ENCODE results near the gene ZNF213. TPM values are rescaled to one million over a fixed set of nuclear protein-coding genes. Genes with fewer than 3 reads are reported as not detected.

ZNF213 gene
- total RNA-seq, 1 donor from 2014 or later: 10.8 TPM

DNA sequence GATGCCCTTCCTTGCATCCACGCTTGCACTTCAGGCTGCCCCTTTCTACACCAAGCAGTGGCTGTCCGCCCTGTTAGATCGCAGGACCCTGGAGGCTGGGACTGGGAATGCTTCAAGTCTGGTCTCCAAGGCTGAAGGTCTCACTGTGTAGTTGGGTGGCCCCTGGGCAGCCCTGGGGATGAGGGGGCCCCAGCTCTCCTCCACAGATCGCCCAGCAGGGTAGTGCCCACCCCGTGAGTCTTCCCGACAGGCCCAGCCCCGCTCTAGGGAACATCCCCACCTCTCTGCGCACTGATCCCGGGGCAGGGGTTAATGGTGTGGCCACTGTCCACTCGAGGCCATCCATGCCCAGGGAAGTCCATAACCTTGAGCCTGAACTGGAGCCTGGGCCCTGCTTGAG lies 10.3 kb downstream of the ZNF213 start:
- H3K27me3 Mint-ChIP-seq (ENCODE audit: low read depth): no peaks in the 10 kb centered on the region
- H3K9me3 Mint-ChIP-seq (ENCODE audit: low read depth): no peaks in the 10 kb centered on the region
- DNase-seq (ENCODE audit: low spot score): no peak
- peaks cover 9% of the 10 kb centered on the region for H3K4me1 Mint-ChIP-seq (ENCODE audit: low read depth)
- TF ChIP-seq CTCF (IDR thresholded peaks at IDR 0.05): no peak
- peaks cover 9% of the 10 kb centered on the region for H3K36me3 Mint-ChIP-seq (ENCODE audit: low read depth)
- H3K4me3 Mint-ChIP-seq (ENCODE audit: unreplicated experiment): no peak overlapping the region
- H3K27ac Mint-ChIP-seq (ENCODE audit: unreplicated experiment): no peak overlapping the region

- Mint-ChIP-seq H3K4me3 (ENCODE audit: unreplicated experiment) (no peak overlapping the region), H3K27me3 (ENCODE audit: low read depth) (no peaks in the 10 kb centered on the region), H3K4me1 (ENCODE audit: low read depth) (peaks cover 10% of the 10 kb centered on the region), H3K36me3 (ENCODE audit: low read depth) (peaks cover 9% of the 10 kb centered on the region), H3K27ac (ENCODE audit: unreplicated experiment) (no peak overlapping the region), H3K9me3 (ENCODE audit: low read depth) (no peaks in the 10 kb centered on the region)
- no peak for DNase-seq (ENCODE audit: low spot score)
- no peak for TF ChIP-seq CTCF (IDR thresholded peaks at IDR 0.05)
Measured at GRCh38 chr16:3145660-3146059, 10.8 kb downstream of the ZNF213 start.

DNA sequence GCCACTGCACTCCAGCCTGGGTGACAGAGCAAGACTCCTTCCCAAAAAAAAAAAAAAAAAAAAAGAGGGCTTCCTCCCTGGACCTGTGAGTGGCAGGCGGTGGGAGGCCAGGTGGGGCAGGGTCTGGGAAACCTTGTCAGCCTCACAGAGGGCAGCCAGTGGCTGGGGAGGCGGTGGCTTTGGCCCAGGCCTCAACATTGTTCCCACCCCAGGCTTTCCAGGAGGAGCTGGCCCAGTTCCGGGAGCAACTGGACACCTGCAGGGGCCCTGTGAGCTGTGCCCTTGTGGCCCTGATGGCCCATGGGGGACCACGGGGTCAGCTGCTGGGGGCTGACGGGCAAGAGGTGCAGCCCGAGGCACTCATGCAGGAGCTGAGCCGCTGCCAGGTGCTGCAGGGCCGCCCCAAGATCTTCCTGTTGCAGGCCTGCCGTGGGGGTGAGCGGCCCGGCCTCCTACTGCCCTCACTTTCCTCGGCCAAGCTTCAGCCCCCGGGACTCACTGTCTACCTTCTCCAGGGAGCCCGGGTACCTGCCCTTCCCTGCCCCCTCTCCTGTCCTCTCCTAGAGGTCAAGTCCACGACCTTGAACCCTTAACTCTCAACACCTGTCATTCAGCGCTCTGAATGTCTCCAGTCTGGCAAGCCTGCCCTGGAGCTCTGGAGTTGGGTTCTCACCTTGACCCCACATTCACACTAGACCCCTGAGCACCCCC lies 12.4 kb downstream of the ZNF213 start:
- Mint-ChIP-seq H3K4me3 (ENCODE audit: unreplicated experiment) (no peak overlapping the region), H3K36me3 (ENCODE audit: low read depth) (peaks cover 4% of the 10 kb centered on the region), H3K27ac (ENCODE audit: unreplicated experiment) (no peak overlapping the region), H3K27me3 (ENCODE audit: low read depth) (no peaks in the 10 kb centered on the region), H3K9me3 (ENCODE audit: low read depth) (no peaks in the 10 kb centered on the region), H3K4me1 (ENCODE audit: low read depth) (peaks cover 19% of the 10 kb centered on the region)
- DNase-seq (ENCODE audit: low spot score): no peak
- no peak for TF ChIP-seq CTCF (IDR thresholded peaks at IDR 0.05)

GRCh38 chr16:3147757-3148104 lies 12.9 kb downstream of the ZNF213 start:
- Mint-ChIP-seq H3K27ac (ENCODE audit: unreplicated experiment) (no peak overlapping the region), H3K4me1 (ENCODE audit: low read depth) (peaks cover 24% of the 10 kb centered on the region), H3K36me3 (ENCODE audit: low read depth) (no peaks in the 10 kb centered on the region), H3K9me3 (ENCODE audit: low read depth) (no peaks in the 10 kb centered on the region), H3K27me3 (ENCODE audit: low read depth) (no peaks in the 10 kb centered on the region), H3K4me3 (ENCODE audit: unreplicated experiment) (no peak overlapping the region)
- no peak for DNase-seq (ENCODE audit: low spot score)
- no peak for TF ChIP-seq CTCF (IDR thresholded peaks at IDR 0.05)

DNA sequence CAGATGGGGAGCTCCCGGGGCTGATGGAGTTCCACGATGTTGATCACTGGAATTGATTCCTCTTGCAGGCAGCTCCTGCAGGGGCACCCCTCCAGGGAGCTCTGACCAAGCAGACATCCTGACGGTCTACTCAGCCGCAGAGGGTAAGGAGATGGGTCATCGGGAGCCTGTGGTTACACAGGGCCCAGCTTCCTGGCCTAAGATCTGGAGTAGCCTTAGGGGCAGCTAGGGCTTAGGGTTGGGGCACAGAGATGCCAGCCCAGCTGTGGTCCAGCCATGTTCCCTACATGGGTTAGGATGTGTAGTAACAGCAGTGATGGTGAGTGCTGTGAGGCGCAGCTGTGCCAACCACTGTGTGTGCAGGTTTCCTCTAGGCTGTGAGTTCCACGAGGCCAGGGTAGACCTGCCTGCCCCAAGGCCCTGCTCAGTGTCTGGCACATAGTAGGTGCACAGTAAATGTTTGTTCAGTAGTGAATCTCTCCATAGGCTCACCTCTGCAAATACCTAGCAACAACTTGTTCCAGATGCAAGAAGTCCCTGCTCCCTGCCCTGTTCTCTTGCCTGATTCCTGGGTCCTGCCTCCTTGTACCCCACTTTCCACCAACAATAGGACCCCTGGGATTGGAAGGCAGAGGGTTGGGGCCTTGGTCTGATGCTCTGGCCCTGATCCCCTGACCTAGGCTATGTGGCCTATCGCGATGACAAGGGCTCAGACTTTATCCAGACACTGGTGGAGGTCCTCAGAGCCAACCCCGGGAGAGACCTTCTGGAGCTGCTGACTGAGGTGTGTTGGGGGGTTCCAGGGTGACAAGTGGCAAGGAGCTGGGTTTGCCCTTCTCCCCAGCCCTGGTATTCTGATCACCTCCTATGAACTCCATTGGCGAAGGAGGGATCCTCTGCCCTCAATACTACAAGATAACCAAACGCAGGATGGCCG lies 13.7 kb downstream of the ZNF213 start:
- Mint-ChIP-seq H3K27ac (ENCODE audit: unreplicated experiment) (peak overlapping the region; percentile 22), H3K4me1 (ENCODE audit: low read depth) (peaks cover 24% of the 10 kb centered on the region), H3K4me3 (ENCODE audit: unreplicated experiment) (peak overlapping the region; percentile 82), H3K27me3 (ENCODE audit: low read depth) (no peaks in the 10 kb centered on the region), H3K36me3 (ENCODE audit: low read depth) (no peaks in the 10 kb centered on the region), H3K9me3 (ENCODE audit: low read depth) (no peaks in the 10 kb centered on the region)
- TF ChIP-seq CTCF (IDR thresholded peaks at IDR 0.05): no peak
- no peak for DNase-seq (ENCODE audit: low spot score)

Data from chondrocyte (in vitro differentiated cells).